NCI-H2081 (cell line): ENCODE data around the gene CACFD1.

ENCODE experiments used
- DNase-seq, 2 experiments: peaks; one replicate each; lab custom pipeline; 2025; lab: John Stamatoyannopoulos, UW

CACFD1 gene

GRCh38 chr9:133464638-133465037, 4.9 kb downstream of the CACFD1 start:
- no peak for DNase-seq

GRCh38 chr9:133465984-133466383, 6.2 kb downstream of the CACFD1 start:
- no peak for DNase-seq

GRCh38 chr9:133467101-133467500, 7.3 kb downstream of the CACFD1 start:
- DNase-seq = no peak

- DNase-seq = no peak
Measured at GRCh38 chr9:133468374-133468773, 8.6 kb downstream of the CACFD1 start.

DNA sequence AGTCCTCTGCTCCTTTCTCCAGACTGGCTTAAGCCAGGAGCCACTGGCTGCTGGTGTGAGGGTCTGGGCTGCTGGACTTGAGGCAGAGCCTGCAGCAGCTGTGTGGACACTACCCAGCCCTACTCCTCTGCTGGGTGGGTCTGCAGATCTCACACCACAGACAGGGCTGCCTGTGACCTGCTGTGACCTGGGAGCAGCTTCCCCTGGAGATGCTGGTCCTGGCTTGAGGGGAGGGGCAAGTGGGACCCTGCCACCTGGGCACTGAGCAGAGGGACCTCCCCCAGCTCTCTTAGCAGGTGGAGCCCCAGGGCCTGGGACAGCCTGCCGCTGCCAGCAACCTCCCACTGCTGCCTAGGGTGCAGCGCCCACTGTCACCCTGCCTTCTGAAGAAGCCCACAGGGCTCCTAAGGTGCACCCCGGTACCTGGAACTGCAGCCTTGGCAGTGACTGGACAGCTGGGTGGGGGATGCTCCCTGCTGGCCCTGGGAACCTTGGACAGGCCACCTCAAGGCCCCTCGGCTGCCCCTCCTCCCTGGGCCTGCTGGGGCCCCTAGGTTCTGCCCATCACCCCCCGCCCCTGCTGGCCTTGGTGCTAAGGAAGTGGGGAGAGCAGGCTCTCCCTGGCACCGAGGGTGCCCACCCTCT, 9.1 kb downstream of the CACFD1 start:
- DNase-seq = no peak

DNA sequence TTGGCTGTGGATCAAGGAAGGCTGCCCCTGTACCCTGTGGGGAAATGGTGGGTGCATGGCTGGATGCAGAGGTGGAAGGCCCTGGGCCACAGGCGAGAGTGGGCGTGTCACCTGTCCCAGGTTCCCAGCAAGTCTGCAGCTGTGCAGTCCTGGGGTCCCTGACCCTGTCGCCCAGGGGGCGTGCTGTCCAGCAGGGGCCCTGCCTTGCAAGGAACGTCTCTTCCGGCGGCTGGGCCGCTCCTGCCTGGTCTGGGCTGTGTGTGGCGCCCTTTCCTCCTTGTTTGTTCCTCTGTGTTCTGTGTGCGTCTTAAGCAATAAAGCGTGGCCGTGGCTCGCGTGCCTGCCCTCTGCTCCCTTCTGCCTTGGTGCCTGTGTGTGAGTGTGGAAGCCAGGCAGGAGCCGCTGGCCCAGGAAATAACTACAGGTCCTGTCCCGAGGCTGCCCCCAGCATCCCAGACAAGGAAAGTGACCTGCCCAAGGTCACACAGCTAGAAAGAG, 10.7 kb downstream of the CACFD1 start:
- no peak for DNase-seq

- DNase-seq = no peak
Measured at GRCh38 chr9:133470988-133471387, 11.2 kb downstream of the CACFD1 start.

DNA sequence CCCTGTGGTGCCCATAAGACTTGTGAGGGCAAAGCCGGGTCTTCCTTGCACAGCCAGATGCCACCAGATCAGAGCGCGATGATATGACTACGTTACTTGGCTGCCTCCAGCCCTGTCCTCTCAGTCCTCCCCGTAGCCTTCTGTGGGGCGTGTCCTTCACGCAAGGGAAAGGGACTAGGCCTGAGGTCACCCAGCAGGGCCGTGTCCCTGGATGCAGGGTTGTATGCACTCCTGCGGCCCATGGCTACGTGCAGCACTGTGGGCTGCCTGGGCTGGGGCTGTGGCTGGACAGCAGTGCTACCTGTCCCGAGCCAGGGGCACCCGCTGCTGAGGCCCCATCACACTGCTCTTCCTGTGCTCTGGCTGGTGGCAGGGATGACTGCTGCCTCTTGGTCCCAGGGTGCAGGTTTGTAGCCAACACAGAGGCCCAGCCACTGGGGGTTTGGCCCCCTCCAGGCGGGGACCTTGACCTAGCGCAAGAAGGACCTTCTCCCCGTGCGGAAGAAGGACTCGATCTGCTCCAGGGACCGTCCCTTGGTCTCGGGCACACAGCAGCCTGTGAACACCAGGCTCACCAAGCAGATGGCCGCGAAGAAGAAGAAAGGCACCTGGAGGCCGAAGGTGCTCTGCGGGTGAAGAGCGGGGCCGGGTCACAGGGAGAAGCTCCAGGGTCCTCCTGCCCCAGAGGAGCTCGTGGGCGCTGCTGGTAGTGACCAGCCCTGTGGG, 11.9 kb downstream of the CACFD1 start:
- DNase-seq = no peak

DNA sequence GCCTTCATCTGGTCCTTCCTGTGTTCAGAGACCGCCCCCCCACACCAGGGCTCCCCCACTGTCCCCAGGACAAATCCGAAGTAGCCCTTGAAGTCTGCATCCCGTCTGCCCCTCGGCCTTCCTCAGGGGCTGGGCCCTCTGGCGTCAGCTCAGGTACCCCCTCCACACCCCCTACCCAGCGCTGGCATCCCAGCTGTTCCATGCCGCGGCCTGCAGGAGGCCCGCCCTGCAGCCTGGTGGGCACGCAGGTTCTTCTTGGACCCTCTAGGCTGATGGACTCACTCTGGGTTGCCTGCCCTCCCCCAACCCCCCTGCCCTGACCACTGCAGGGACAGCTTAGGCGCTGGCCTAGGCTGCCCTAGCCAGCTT, 12.5 kb downstream of the CACFD1 start:
- no peak for DNase-seq

DNA sequence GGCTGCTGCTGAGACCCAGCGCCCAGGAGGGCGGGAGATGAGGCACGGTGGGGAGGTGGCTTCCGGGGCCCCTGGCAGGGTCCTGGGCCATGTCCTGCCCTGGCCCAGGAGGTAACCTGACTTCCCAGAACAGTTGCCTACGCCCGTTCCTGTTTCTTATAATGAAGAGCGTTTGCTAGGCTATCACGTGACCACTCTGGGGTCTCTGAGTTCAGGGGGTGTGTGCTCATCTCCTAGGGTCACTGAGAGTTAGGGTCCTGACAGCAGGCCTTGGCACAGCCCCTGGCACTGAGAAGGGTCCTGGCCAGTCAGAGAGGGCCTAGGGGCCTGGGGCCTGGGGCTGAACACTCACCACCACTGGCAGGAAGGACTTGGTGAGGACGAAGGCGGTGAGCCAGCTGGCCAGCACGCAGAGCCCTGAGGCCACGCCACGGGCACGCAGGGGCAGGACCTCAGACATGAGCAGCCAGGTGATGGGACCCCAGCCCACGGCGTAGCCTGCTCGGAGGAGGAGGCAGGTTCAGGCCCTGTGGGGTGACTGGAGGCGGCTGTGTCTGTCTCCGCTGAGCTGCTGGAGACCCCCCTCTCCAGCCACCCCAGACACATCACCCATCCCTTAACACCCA, 13.1 kb downstream of the CACFD1 start:
- no peak for DNase-seq

- no peak for DNase-seq
Measured at GRCh38 chr9:133473743-133474142, 14.0 kb downstream of the CACFD1 start.

DNA sequence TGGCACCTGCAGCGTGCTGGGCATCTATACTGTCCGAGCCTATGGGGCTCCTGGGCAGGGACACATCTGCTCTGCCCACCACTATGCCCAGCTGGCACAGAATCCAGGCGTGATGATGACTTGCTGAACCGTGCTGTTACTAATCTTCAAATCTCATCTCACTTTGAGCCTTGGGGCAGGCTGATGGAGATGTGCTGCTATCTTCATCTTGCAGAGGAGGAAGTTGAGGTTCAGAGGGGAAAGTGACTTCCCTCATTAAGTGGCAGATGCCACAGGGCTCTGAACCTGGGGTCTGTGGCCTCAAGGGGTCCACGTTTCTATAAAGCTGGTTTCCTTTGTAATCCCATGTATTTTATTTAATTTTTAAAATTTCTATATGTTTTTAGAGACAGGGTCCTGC, 14.4 kb downstream of the CACFD1 start:
- DNase-seq = no peak

- no peak for DNase-seq
Measured at GRCh38 chr9:133474853-133475252, 15.1 kb downstream of the CACFD1 start.

DNA sequence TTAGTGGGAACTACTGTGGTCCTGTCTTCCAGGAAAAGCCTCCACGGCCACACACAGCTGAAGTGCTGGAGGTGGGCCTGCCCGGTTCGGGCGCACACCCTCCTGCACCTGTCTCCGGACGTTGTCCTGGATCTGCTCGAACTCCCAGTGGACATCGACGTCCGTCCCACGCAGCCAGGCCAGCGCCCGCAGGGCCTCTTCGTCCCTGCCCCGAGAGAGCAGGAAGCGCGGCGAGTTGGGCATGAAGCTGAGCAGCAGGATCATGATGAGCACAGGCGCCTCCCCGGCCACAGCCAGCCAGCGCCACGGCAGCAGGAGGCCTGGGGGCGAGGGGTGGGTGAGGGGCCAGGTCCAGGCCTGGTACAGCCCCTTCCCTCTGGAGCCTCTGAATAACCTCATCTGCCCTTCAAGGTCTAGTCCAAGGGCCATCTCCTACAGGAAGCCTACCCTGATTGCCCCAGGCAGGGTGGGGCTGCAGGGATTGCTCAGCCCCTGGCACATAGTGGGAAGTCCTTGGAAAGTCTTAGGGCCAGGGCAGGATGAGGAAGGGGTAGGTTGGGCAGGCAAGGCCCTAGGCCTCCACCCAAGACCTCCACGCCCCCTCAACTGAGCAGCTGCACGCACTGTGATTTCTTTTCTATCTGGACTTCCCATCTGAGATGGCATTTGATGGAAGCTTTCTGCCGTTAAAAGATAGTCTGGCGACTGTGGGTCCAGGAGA, 15.7 kb downstream of the CACFD1 start:
- no peak for DNase-seq

GRCh38 chr9:133476036-133476931, 16.5 kb downstream of the CACFD1 start:
- no peak for DNase-seq

GRCh38 chr9:133476941-133477340, 17.2 kb downstream of the CACFD1 start:
- no peak for DNase-seq

- no peak for DNase-seq
Measured at GRCh38 chr9:133477461-133477860, 17.7 kb downstream of the CACFD1 start.

- peak; percentile 6 to 26 for DNase-seq
Measured at GRCh38 chr9:133477992-133478850, 18.4 kb downstream of the CACFD1 start.

DNA sequence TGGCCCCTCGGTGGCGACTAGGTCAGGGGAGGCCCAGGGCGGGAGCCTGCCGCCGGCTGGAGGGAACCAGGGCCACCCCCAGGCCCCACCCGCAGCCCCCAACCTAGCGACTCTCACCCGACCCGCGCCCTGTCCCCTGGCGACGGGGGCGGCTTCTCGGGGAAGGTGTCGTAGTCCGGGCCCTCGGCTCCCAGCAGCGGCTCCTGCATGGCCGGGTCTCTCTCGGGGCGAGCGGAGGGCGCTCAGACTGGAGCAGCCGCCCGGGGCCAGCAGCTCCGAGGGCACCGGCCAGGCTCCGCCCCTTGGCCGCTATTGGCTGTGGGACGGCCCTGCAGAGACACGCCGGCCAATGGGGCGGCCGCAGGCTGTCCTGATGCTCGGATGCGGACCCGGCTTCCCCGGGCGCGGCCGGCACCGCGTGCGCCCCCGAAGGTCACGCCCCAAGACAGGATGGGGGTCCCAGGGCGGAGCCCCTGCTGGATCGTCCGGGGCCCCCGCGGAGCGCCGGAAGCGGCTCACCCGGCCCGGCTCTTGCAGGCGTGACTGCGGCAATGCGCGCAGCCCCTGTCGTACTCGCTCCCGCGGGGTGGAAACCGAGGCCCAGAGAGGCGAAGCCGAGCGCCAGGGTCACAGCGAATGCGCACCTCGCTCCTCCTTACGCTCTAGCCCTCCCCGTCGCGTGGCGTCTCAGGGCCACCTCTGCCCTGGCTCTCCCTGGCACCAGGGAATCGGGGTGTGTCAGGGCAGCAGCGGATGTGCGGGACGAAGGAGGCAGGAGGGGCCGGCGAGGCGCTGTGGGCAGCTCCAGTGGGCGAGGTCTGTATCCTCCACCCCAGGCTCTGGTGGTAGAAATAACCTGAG, 19.3 kb downstream of the CACFD1 start, which contains the start of gene SLC2A6:
TSS of gene SLC2A6 (minus strand) at position 249 of the 861 bp plus-strand sequence. CDS start at position 209, 40 bp downstream.
- peak; percentile 82 to 90 for DNase-seq
